K562 (cell line): ENCODE results near the gene PPDPF. TPM values are rescaled to one million over a fixed set of nuclear protein-coding genes. Genes with fewer than 3 reads are reported as not detected.

Source experiments
- ATF1 ChIP-seq, 2 experiments: fragments of 450-650 bp in 1 of 2; IDR thresholded peaks; 2 replicates each; pipeline ENCODE4 v1.6.1; 2016; ENCODE audit warnings: missing compliant biosample characterization in 1 of 2, missing genetic modification characterization in 1 of 2
- CHAMP1 ChIP-seq: fragments of 450-650 bp; IDR thresholded peaks from 2 replicates; pipeline ENCODE4 v1.6.1; 2016; ENCODE audit warnings: mild to moderate bottlenecking
- CHD7 ChIP-seq: fragments of 200-600 bp; sonication (generic); IDR thresholded peaks from one replicate; pipeline ENCODE4 v1.6.1; 2012; ENCODE audit warnings: mild to moderate bottlenecking, low read depth, low read length, inconsistent platforms
- GTF3C2 ChIP-seq: IDR thresholded peaks from 3 replicates; pipeline ENCODE4 v1.6.1; 2011; ENCODE audit warnings: borderline replicate concordance, mild to moderate bottlenecking, moderate library complexity; ENCODE audit not compliant: insufficient read length; ENCODE audit errors: extremely low read depth
- LEF1 ChIP-seq: fragments of 450-650 bp; IDR thresholded peaks from 2 replicates; pipeline ENCODE4 v1.6.1; 2016; ENCODE audit warnings: mild to moderate bottlenecking
- NR1H2 ChIP-seq: sonication (generic); formaldehyde crosslinking; IDR thresholded peaks from 2 replicates; pipeline ENCODE4 v1.4.0; 2020; ENCODE audit warnings: mild to moderate bottlenecking, missing genetic modification reagents
- PRPF4 ChIP-seq: fragments of 200-400 bp; formaldehyde crosslinking; IDR thresholded peaks from one replicate; pipeline ENCODE4 v1.6.1; 2017; ENCODE audit warnings: low read length, low read depth, mild to moderate bottlenecking; ENCODE audit not compliant: insufficient read depth, poor library complexity, severe bottlenecking
- WHSC1 ChIP-seq: IDR thresholded peaks from one replicate; pipeline ENCODE4 v1.6.1; 2012; ENCODE audit warnings: low read length, control low read depth, inconsistent platforms
- ZBTB17 ChIP-seq: fragments of 450-650 bp; formaldehyde crosslinking; IDR thresholded peaks from 2 replicates; pipeline ENCODE4 v1.4.0; 2020; ENCODE audit warnings: mild to moderate bottlenecking
- ZNF551 ChIP-seq: fragments of 250-450 bp; sonication (Bioruptor Pico); IDR thresholded peaks from 2 replicates; pipeline ENCODE4 v1.5.0; 2021; ENCODE audit warnings: mild to moderate bottlenecking, moderate library complexity
- ZSCAN29 ChIP-seq: fragments of 450-650 bp; IDR thresholded peaks from 2 replicates; pipeline ENCODE4 v1.6.1; 2017
- polyA plus RNA-seq, 8 experiments: library from polyadenylated mRNA; depleted of rRNA in 4 of 8; stranded (reverse) in 5 of 8; unstranded in 3 of 8; fragments of >200 nt; fragmentation: Nextera tagmentation in 2 of 8; fragmentation: Illumina TruSeq in 1 of 8; extraction: Ambion mirVana in 2 of 8; extraction: Trizol in 1 of 8; gene quantifications; 2 replicates each; pipeline versions ENCODE4 v1.2.1 to v1.2.3, GENCODE V29; 2011 to 2014; ENCODE audit warnings: inconsistent platforms in 1 of 8, missing spikeins in 1 of 8
- total RNA-seq, 7 experiments: library from RNA; depleted of rRNA in 6 of 7; stranded (reverse); fragments of >200 nt in 6 of 7; fragmentation: Illumina TruSeq in 2 of 7; extraction: Trizol in 2 of 7; gene quantifications; 2 replicates each; pipeline versions ENCODE4 v1.2.1 to v1.2.3, GENCODE V29; 2011 to 2021; ENCODE audit warnings: low replicate concordance in 1 of 7

The PPDPF gene
- total and polyA plus RNA-seq, 9 of the 15 experiments (the other 6 are each of a cell fraction or from before 2014, with no cell fraction given): 0.77 to 233 (median 10.5) TPM

- TF ChIP-seq ZBTB17 (CRISPR knock-in tag): peak; percentile 67; the same call in 1 of the 2 replicates
- no peak for TF ChIP-seq ATF1 (CRISPR knock-in tag; IDR thresholded peaks at IDR 0.05)
- TF ChIP-seq ATF1 (tag; IDR thresholded peaks at IDR 0.05): no peak; the same call in 1 of the 2 replicates
- peak; percentile 86 for TF ChIP-seq PRPF4
- TF ChIP-seq NR1H2 (CRISPR knock-in tag): no peak
- TF ChIP-seq ZSCAN29: no peak
- no peak for TF ChIP-seq CHD7
- TF ChIP-seq GTF3C2: no peak
- no peak for TF ChIP-seq WHSC1
- no peak for TF ChIP-seq CHAMP1
- peak; percentile 69; the same call in 1 of the 2 replicates for TF ChIP-seq LEF1
- no peak for TF ChIP-seq ZNF551 (CRISPR knock-in tag)
These were observed 503 bp downstream of the PPDPF start (continued) for GRCh38 chr20:63520934-63521601.
